Measurements from ENCODE around the gene PHLDA3. TPM values are rescaled to one million over a fixed set of nuclear protein-coding genes. Genes with fewer than 3 reads are reported as not detected.

Gene PHLDA3
- total and polyA plus RNA-seq, 4 donors = 12.8 to 73.2 (median 38.9) TPM

GRCh38 chr1:201457508-201457960 lies 11.5 kb downstream of the PHLDA3 start:
- Histone ChIP-seq H3K4me1 (ENCODE audit: control insufficient read depth in 5 of 5, insufficient read depth in 5 of 5, low read length in 5 of 5) (peaks cover 0 to 27% (median 15%) of the 10 kb centered on the region in 5 donors), H3K27ac (ENCODE audit: low read depth in 1 of 2, low read length in 1 of 2) (peak overlapping the region; percentile 7 to 38), H3K9ac (ENCODE audit: insufficient read depth in 1 of 2, low read length in 2 of 2) (no peak overlapping the region), H3K27me3 (ENCODE audit: control insufficient read depth in 3 of 3, insufficient read depth in 3 of 3, low read length in 2 of 3) (no peaks in the 10 kb centered on the region), H3K9me3 (ENCODE audit: control insufficient read depth in 4 of 4, insufficient read depth in 3 of 4, low read length in 3 of 4) (no peaks in the 10 kb centered on the region), H3K4me3 (no peak overlapping the region), H3K36me3 (ENCODE audit: control insufficient read depth in 4 of 4, insufficient read depth in 4 of 4, low read length in 4 of 4) (no peaks in the 10 kb centered on the region)
- TF ChIP-seq, protein P1, sequence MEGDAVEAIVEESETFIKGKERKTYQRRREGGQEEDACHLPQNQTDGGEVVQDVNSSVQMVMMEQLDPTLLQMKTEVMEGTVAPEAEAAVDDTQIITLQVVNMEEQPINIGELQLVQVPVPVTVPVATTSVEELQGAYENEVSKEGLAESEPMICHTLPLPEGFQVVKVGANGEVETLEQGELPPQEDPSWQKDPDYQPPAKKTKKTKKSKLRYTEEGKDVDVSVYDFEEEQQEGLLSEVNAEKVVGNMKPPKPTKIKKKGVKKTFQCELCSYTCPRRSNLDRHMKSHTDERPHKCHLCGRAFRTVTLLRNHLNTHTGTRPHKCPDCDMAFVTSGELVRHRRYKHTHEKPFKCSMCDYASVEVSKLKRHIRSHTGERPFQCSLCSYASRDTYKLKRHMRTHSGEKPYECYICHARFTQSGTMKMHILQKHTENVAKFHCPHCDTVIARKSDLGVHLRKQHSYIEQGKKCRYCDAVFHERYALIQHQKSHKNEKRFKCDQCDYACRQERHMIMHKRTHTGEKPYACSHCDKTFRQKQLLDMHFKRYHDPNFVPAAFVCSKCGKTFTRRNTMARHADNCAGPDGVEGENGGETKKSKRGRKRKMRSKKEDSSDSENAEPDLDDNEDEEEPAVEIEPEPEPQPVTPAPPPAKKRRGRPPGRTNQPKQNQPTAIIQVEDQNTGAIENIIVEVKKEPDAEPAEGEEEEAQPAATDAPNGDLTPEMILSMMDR (IDR thresholded peaks at IDR 0.05; ENCODE audit: control extremely low read depth, extremely low read depth) = no peak
- 58 to 77% methylated on average over 4 of the region's 4 CpGs for WGBS, 2 donors
- DNase-seq (peak in 2 of 3 donors; percentile 27 to 33), ATAC-seq (ENCODE audit: insufficient read depth, low FRiP score) (no peak)

- Histone ChIP-seq H3K4me1 (ENCODE audit: control insufficient read depth in 5 of 5, insufficient read depth in 5 of 5, low read length in 5 of 5) (peaks cover 0 to 27% (median 11%) of the 10 kb centered on the region in 5 donors), H3K27ac (ENCODE audit: low read depth in 1 of 2, low read length in 1 of 2) (peak overlapping the region; percentile 38 to 82), H3K36me3 (ENCODE audit: control insufficient read depth in 4 of 4, insufficient read depth in 4 of 4, low read length in 4 of 4) (no peaks in the 10 kb centered on the region), H3K9ac (ENCODE audit: insufficient read depth in 1 of 2, low read length in 2 of 2) (peak overlapping the region in 1 of 2 donors; percentile 4), H3K9me3 (ENCODE audit: control insufficient read depth in 4 of 4, insufficient read depth in 3 of 4, low read length in 3 of 4) (no peaks in the 10 kb centered on the region), H3K4me3 (no peak overlapping the region), H3K27me3 (ENCODE audit: control insufficient read depth in 3 of 3, insufficient read depth in 3 of 3, low read length in 2 of 3) (no peaks in the 10 kb centered on the region)
- DNase-seq (peak; percentile 81 to 95 (median 93)), ATAC-seq (ENCODE audit: insufficient read depth, low FRiP score) (peak; percentile 59)
- 44 to 47% methylated on average over 11 of the region's 11 CpGs for WGBS, 2 donors
- TF ChIP-seq, protein P1 (IDR thresholded peaks at IDR 0.05; ENCODE audit: control extremely low read depth, extremely low read depth) = no peak
Observed at GRCh38 chr1:201456499-201457309, 12.3 kb downstream of the PHLDA3 start.

DNA sequence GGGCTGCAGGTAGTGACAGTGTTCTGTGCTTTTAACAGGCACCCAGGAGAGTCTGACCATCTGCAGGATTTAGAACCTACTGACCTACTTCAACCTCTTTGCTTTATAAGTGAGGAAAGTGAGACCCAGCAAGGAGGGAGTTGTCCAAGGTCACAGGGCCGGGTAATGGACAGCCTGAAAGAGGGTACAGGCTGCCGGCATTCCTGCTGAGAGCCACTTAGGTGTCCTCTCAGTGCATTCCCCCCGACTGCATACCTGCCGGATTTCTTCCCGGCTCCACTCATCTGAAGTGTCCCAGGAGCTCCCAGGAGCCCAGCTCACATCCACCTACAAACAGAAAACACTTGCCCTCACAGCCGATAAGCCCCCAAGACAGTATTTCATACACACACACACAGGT lies 13.9 kb downstream of the PHLDA3 start:
- no peaks in the 10 kb centered on the region for H3K27me3 ChIP-seq (ENCODE audit: control insufficient read depth in 3 of 3, insufficient read depth in 3 of 3, low read length in 2 of 3)
- peaks cover 0 to 36% (median 11%) of the 10 kb centered on the region in 5 donors for H3K4me1 ChIP-seq (ENCODE audit: control insufficient read depth in 5 of 5, insufficient read depth in 5 of 5, low read length in 5 of 5)
- DNase-seq = peak in 1 of 3 donors; percentile 38
- WGBS, 2 donors = 61 to 80% methylated on average over 6 of the region's 6 CpGs
- ATAC-seq (ENCODE audit: insufficient read depth, low FRiP score) = no peak
- H3K9ac ChIP-seq (ENCODE audit: insufficient read depth in 1 of 2, low read length in 2 of 2) = no peak overlapping the region
- peak overlapping the region in 1 of 2 donors; percentile 82 for H3K27ac ChIP-seq (ENCODE audit: low read depth in 1 of 2, low read length in 1 of 2)
- H3K36me3 ChIP-seq (ENCODE audit: control insufficient read depth in 4 of 4, insufficient read depth in 4 of 4, low read length in 4 of 4) = no peaks in the 10 kb centered on the region
- TF ChIP-seq, protein P1 (IDR thresholded peaks at IDR 0.05; ENCODE audit: control extremely low read depth, extremely low read depth) = no peak
- H3K4me3 ChIP-seq = no peak overlapping the region
- no peaks in the 10 kb centered on the region for H3K9me3 ChIP-seq (ENCODE audit: control insufficient read depth in 4 of 4, insufficient read depth in 3 of 4, low read length in 3 of 4)
